Hepatocyte (in vitro differentiated cells): ENCODE results near the gene MS4A6A.

Experiments
- EZH2 ChIP-seq: fragments of 200-600 bp; sonication (generic); IDR thresholded peaks from 2 replicates; pipeline ENCODE4 v1.6.1; 2016; ENCODE audit warnings: antibody characterized with exemption, mild to moderate bottlenecking, borderline replicate concordance
- TF ChIP-seq, protein P1 (sequence below): fragments of 200-600 bp; sonication (generic); IDR thresholded peaks from 2 replicates; pipeline ENCODE4 v1.5.1; 2016; ENCODE audit warnings: antibody characterized with exemption, mild to moderate bottlenecking; ENCODE audit not compliant: poor library complexity

DNA sequence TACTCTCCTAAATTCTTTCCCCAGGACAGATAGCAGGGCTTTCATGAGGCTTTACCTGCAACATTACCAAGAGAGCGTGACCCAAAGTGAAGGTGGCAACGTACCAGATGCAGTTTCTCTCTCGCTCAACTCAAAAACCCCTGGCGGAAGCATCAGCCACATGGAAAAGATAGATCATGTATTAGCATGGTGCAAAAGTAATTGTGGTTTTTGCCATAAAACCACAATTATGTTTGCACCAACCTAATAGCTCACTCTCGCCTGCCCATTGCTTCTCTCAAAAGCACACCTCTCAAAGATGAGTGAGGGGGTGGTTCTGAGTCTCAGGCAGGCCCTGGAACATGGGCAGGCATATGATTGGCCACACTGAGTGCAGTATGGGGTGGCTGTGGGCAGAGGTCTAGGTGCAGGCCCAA lies 7.0 kb downstream of the MS4A6A start:
- TF ChIP-seq, protein P1, sequence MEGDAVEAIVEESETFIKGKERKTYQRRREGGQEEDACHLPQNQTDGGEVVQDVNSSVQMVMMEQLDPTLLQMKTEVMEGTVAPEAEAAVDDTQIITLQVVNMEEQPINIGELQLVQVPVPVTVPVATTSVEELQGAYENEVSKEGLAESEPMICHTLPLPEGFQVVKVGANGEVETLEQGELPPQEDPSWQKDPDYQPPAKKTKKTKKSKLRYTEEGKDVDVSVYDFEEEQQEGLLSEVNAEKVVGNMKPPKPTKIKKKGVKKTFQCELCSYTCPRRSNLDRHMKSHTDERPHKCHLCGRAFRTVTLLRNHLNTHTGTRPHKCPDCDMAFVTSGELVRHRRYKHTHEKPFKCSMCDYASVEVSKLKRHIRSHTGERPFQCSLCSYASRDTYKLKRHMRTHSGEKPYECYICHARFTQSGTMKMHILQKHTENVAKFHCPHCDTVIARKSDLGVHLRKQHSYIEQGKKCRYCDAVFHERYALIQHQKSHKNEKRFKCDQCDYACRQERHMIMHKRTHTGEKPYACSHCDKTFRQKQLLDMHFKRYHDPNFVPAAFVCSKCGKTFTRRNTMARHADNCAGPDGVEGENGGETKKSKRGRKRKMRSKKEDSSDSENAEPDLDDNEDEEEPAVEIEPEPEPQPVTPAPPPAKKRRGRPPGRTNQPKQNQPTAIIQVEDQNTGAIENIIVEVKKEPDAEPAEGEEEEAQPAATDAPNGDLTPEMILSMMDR, result no peak
- no peak for TF ChIP-seq EZH2
